IPS-18c (cell line): Measurements from ENCODE around the gene CACNA1S.

Experiments
- H3K4me3 ChIP-seq: 2 replicates; pipeline ENCODE4 v1.7.0; 2013; ENCODE audit warnings: low read depth, mild to moderate bottlenecking, low read length, moderate library complexity; ENCODE audit not compliant: insufficient read depth
- H3K9me3 ChIP-seq: one replicate; pipeline ENCODE4 v1.6.1; 2013; ENCODE audit warnings: mild to moderate bottlenecking, low read length, moderate library complexity; ENCODE audit not compliant: control insufficient read depth, insufficient read depth

The CACNA1S gene

DNA sequence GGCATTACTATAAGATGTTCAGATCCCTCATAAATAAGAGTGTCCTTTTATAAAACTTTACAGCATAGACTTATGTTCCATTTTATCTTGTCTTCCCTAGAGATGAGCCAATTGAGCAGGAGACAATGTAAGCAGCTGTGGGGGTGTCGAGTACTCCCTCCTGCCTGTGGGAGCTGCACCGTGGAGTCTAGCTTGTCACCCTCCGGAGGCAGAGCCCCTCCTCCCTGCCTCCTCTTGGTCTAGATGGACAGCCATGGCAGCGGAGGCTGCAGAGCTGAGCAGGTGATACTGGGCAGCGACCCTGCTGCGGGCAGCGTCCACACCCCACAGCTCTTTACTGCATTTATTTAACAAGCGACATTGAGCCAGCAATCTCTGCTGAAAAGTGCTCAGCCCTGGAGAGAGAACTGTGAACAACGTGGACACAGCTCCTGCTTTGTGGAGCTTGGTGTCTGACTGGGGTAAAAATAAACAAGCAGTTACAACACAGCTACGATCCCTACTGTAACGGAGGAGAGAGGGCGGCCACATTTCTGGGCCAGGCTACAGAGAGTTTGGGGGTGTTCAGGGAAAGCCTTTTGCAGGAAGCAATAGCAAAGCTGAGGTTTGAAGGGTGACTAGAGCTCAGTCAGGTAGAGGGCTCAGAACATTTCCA lies 75.9 kb downstream of the CACNA1S start:
- H3K9me3 ChIP-seq: peaks cover 1% of the 10 kb centered on the region
- H3K4me3 ChIP-seq: no peak overlapping the region

GRCh38 chr1:201034671-201035070 lies 77.6 kb downstream of the CACNA1S start:
- peaks cover 2% of the 10 kb centered on the region for H3K9me3 ChIP-seq

GRCh38 chr1:201032408-201032807 lies 79.8 kb downstream of the CACNA1S start:
- Histone ChIP-seq H3K9me3 (peaks cover 2% of the 10 kb centered on the region), H3K4me3 (no peak overlapping the region)

More at GRCh38 chr1:201034671-201035070, 77.6 kb downstream of the CACNA1S start:
- no peak overlapping the region for H3K4me3 ChIP-seq

DNA sequence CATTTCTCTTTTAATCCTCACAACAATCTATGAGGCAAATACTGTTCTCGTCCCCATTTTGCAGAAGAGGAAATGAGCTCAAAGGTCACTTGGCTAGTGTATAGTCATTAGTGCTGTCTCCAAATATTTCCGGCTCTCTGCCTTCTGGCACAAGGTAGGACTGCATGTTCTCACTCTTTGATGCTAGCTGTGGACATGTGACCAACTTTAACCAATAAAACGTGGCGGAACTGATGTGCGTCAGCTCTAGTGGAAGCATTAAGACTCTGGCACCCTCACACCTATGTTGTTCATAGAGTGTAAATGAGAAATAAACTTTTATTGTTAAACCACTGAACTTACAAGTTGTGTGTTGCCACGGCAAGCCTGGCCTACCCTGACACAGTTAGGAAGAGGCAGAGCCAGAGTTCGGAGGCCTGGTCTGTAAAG lies 83.8 kb downstream of the CACNA1S start:
- Histone ChIP-seq H3K9me3 (peaks cover 2% of the 10 kb centered on the region), H3K4me3 (no peak overlapping the region)

- Histone ChIP-seq H3K4me3 (no peak overlapping the region), H3K9me3 (peaks cover 2% of the 10 kb centered on the region)
These were observed 85.4 kb downstream of the CACNA1S start for GRCh38 chr1:201026836-201027235.

- H3K9me3 ChIP-seq: peaks cover under 1% of the 10 kb centered on the region
- H3K4me3 ChIP-seq: no peak overlapping the region
These were observed 86.0 kb downstream of the CACNA1S start for GRCh38 chr1:201026234-201026633.

DNA sequence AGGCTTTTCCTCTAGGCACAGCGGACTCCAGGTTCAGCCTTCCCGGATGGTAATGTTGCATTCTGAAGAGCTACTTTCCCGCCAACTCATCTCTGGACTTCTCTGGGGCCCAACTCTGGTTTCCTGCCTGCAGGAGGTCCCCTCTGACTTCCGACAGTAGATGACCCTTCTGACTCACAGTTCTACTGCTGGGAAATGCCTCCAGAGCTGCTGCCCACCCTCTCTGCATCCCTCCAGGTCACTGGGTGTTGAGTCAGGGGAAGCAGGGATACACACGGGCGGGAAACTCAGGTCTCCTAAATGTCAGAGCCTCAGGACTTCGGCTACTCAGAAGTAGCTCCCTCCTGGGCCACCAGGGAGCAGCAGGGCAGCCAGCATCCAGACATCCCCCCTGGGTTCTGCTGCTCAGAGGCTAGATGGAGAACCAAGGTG lies 86.6 kb downstream of the CACNA1S start:
- no peaks in the 10 kb centered on the region for H3K9me3 ChIP-seq
- H3K4me3 ChIP-seq: no peak overlapping the region

GRCh38 chr1:201024625-201024998 lies 87.6 kb downstream of the CACNA1S start:
- H3K9me3 ChIP-seq: no peaks in the 10 kb centered on the region
- no peak overlapping the region for H3K4me3 ChIP-seq

- Histone ChIP-seq H3K9me3 (no peaks in the 10 kb centered on the region), H3K4me3 (peak overlapping the region; percentile 31; the same call in 1 of the 2 replicates)
These were observed 88.2 kb downstream of the CACNA1S start for GRCh38 chr1:201023920-201024624.

- Histone ChIP-seq H3K4me3 (peak within 1 kb of the TSS; percentile 61), H3K9me3 (no peaks in the 10 kb centered on the region)
These were observed 88.7 kb downstream of the CACNA1S start, which contains the start of gene KIF21B for GRCh38 chr1:201023517-201023902. Gene KIF21B, minus strand, starts transcription at chr1:201023714. Its CDS starts 331 bp downstream, at chr1:201023383.

- H3K4me3 ChIP-seq: peak overlapping the region; percentile 61
These were observed 89.3 kb downstream of the CACNA1S start for GRCh38 chr1:201022820-201023516.

GRCh38 chr1:201022493-201022819 lies 89.8 kb downstream of the CACNA1S start:
- Histone ChIP-seq H3K9me3 (no peaks in the 10 kb centered on the region), H3K4me3 (peak overlapping the region; percentile 61)

More at GRCh38 chr1:201022820-201023516, 89.3 kb downstream of the CACNA1S start:
- H3K9me3 ChIP-seq: no peaks in the 10 kb centered on the region

GRCh38 chr1:201021630-201022492 lies 90.4 kb downstream of the CACNA1S start:
- H3K4me3 ChIP-seq: 0 out of 2 replicates have a peak overlapping the region, but pooled peaks have one; percentile 61
- no peaks in the 10 kb centered on the region for H3K9me3 ChIP-seq

DNA sequence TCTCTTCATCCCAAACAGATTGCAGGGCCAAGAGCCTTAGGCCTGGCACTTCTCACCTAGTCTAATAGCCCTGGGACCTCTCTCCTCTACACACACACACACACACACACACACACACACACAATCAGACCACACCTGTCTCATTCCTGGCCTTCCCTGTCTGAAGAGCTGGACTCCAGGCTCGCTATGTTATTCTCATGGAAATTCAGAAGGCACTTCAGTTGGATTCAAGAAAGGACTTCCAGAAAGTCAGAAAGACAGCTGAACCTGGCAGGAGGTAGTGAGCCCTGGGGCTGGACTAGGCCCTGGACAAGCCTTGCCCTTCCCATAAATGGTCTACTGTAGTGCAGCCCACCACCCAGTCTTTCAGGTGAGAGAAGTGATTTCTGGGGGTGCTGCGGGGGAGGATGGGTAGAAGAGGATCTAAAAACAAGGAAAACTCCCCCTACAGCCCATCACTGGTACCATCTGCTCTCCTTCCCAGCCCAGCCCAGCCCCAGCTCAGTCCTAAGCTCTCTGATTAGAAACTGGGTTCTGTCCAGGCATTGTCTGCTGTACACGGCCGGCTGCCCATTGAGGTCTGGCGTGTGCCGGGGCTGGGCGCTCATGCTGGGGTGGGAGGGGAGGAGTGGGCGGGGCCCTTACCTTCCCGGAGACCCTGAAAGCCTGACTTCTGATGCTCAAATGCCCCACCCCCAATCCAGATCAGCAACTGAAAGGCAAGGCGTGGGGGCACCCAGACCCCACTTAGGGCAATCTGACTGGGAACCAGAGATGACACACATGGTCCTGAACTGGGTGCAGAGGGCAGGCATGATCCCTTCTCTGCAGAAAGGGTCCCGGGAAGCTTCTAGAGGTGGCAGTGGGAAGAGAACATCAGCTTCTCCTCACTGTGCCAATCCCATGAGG lies 91.3 kb downstream of the CACNA1S start:
- no peaks in the 10 kb centered on the region for H3K9me3 ChIP-seq
- peak overlapping the region; percentile 15; the same call in 1 of the 2 replicates for H3K4me3 ChIP-seq

DNA sequence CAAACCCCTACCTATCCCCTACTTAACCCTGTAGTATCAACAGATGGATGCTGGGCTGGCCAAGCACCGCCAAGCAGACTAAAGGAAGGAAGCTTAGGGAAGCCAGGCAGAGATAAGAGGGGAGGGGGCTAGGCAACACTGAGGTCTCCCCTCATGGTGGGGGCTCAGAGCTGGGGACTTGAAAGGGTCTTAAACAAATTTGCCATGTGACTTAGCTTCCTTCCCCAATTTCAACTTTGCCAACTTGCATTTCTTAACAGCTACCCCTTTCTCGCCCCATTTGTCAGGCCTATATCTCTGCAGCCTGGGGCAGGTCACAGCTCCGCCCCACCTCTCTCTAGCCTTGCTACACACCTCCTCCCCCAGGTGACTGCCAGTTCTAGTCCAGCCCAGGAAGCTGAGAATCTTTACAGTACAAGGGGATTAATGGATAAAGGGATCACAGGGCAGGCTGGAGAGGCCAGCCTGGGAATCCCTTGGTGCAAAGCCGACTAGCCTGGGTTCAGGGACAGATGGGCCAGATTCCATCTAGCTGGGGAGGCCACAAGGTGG lies 92.1 kb downstream of the CACNA1S start:
- no peak overlapping the region for H3K4me3 ChIP-seq

More for the DNA sequence above, 92.1 kb downstream of the CACNA1S start:
- H3K9me3 ChIP-seq: no peaks in the 10 kb centered on the region
